ENCODE data around the gene FICD.
"Not testable (repeated sequence)": the region's sequence is repeated elsewhere in the genome, so short reads cannot be mapped to it uniquely, and the experiment has no call there.

Gene FICD

DNA sequence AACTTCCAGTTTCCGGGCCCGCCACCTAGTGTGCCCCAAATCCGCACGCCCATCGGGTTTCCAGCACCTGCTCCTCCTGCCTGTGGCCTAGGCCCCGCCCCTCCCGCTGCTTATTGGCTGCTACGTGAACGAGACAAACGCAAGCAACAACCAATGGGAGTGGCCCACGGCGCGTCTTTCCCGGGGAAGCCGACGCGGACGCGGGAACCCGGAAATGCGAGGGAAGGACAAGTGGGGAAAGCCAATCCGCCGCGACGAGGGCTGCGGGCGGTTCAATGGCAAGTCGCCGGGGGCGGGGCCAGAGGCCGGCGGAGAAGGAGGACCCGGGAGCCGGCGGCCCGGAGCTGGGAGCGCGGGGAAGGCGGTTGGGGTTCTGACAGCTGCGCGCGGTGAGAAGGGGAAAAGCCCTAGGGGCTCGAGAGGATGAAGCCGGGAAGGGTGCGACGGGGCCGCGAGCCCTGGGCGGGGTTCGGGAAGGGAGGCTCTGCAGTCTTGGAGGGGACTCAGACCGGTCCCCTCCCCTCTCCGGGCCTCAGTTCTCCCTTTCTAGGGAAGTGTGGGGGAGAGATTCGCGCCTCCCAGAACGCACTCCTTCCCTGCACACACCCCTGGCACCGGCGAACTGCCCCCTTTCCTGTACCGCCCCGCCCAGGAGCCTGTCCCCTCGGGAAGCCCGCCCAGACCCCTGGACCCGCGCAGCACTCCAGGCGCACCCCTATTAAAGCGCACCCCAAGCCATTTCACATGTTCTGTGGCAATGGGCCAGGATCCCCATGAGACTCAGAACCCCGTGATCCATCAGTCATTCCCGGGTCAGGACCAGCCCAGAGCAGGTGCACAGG lies at the start of gene FICD:
FICD (plus strand) TSS at position 305 of the 842 bp plus-strand sequence. CDS start 1,696 bp downstream, outside the sequence.
- DNase-seq: peak; percentile 99

DNA sequence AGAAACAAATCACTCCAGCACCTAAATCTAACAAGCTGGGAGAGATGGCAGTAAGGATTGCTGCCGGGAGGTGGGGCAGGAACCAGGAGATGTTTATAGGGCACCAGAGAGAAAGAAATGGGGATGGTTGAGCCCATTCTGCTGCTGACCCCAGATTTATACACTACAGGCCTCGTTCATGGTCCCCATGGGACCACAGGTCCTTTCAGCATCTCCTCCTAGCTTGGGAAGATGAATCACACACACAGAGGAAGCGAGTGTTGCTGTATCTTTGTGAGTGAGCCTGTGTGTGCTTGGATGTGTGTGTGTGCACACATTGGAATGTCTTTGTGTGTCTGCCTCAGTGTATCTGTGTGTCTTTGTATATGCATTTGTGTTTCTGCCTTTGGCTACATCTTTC lies 49.7 kb upstream of the FICD start:
- DNase-seq: no peak

GRCh38 chr12:108468196-108468968 lies 46.7 kb upstream of the FICD start:
- DNase-seq: peak; percentile 2

GRCh38 chr12:108473400-108474055 lies 41.5 kb upstream of the FICD start:
- no peak for DNase-seq

DNA sequence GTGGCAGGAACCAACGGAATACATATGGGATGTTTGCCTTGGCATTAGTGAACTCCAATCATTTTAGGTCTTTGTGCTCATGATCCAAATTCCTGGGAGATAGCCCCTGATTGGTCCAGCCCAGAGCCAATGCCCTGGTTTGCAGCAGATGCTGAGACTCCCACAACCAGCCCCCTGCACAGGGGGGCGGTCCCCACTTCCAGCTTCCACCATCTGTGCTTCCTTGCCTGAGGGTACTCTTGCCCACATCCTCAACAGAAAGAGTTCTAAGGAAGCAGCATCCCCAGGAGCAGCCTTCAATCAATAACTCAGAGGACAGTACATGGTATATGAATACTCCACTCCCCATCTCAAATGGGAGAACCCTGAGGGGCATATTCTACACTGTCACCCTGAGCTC lies 39.7 kb upstream of the FICD start:
- no peak for DNase-seq

DNA sequence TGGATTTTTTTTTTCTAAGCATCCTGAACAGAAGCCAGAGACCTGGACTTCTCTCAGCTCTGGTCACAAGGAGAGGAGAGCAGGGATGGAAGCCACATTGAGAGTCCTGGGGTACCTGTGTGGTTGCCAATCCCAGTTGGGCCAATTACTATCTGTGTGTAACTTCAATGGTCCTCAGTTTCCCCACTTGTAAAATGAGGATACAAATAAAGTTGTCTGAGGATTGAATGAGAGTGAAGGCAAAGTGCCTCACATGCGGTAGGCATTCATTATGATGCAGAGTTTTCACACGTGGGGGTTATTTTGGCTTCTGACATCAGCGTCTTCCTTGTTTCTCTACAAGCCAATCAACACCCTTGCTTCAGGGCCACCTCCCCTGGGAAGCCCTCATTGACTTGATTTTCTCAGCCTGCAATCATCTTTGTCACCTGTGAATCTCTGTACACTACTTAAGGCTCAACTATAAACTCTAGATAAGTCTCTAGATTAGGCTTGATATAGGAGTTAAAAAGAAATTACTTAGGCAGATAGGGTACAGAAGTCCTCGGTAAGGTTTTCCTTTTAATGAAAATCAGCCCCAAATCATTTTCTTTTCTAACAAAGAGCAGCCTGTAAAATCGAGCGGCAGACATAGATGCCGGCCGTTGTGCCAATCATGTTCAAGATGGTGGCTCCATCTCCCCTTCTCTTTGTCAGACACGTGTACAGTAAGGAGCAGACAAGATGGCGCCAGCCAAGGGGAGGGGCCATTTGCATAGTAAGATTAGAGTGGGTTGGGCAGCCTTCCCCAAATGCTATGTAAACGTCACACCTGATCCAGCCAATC lies 37.8 kb upstream of the FICD start:
- no peak for DNase-seq

DNA sequence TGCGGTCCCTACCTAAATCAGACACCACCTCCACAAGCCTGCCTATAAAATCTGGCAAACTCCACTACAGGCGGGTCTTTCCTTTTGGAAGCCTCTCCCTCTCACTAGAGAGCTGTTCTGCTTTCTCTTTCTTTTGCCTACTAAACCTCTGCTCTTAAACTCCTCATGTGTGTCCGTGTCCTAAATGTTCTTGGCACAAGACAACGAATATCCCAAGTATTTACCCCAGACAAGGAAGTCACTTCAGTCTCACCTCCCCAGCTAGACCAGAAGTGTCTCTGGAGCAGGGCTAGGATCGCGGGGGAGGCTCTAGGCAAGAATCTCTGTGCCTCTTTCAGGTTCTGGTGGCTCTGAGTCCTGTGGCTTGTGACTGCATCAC lies 37.2 kb upstream of the FICD start:
- no peak for DNase-seq

DNA sequence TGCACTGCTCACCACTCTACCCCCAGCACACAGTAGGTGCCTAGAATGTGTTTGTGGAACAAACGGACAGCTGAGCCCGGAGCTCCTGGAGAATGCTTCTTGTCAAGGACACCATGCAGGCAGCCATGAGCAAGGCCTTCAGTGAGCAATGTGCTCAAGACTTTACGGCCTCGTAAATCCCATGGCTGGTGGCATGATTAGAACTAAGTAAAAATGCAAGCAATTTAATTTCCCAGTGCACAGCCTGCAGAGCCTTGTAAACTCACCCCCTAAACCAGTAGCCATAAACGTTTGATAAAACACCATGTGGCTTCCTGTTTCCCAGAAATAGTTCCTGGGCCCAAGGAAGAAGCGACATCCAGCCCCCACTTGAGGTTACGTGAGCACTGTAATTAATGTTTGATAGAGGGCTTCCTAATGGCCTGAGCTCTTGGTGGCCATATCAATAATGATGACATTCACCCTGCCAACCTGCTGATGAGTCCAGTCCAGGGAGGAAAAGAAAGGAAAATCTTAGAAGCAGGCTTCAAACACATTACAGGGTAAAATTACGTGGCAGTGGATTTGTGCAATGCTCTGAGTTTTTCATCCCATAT lies 36.4 kb upstream of the FICD start:
- DNase-seq: no peak

DNA sequence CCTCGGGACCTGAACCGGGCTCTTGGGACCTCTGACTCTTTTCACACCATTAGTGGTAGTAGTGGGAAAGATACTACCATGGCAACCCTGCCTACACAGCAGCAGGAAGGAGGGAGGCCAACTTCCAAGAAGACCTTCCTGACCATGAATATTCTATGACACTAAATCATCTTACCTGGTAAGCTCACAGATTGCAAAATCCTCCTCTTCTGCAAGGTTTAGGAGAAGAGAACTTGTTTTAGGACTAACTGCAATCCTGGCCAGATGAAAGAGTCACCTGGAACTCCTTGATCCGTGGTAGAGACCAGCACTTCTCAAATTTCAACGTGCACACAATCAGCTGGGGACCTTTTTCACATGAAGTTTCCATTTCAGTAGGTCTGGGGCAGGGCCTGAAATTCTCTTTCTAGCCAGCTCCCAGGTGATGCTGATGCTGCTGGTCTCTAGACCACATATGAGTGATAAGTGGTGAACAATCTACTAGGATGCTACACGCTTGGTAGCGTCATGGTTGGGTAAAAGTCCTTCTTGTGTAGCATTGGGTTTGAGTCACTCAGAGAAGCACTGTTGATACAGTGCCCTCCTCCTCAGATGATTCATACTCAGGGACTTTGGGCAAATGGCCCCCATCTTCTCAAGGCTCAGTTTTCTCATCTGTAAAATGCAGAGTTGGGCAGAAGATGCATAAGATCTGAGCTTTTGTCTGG lies 35.6 kb upstream of the FICD start:
- no peak for DNase-seq

- DNase-seq: peak; percentile 4
Measured at GRCh38 chr12:108482717-108483212, 32.3 kb upstream of the FICD start.

DNA sequence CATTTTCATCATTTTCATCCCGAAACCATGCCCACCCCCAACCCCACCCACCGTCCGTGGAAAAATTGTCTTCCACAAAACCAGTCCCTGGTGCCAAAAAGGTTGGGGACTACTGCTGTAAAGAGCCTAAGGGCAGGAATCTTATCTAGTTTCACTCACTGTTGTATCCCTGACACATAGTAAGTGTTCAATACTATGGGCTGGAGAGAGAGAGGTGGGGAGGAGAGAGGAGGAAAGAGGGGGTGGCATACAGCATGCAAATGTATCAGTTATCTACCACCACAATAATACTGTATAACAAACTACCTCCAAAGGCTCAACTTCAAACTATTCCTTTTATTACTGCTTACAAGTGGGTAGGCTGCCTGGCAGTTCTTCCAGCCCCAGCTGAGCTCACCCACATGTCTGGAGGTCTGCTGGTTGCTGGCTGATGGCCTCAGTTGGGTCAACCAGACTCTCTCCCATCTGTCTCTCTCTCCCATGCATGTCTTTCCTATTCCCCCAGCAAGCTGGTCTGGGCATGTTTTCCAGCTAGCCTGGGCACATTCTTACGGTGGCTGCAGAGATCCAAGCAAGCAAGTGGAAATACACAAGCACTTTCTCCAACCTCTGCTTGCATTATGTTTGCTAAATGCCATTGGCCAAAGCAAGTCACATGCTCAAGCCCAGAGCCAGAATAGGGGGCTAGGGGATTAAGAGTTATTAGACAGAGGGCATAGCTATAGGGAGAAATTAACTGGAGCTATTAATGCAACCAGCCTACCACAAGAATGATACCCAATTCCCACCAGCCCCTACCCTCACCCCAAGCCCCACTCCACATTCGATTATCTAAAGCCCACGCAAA lies 31.6 kb upstream of the FICD start:
- DNase-seq: no peak

GRCh38 chr12:108484431-108484830 lies 30.6 kb upstream of the FICD start:
- DNase-seq: no peak

DNA sequence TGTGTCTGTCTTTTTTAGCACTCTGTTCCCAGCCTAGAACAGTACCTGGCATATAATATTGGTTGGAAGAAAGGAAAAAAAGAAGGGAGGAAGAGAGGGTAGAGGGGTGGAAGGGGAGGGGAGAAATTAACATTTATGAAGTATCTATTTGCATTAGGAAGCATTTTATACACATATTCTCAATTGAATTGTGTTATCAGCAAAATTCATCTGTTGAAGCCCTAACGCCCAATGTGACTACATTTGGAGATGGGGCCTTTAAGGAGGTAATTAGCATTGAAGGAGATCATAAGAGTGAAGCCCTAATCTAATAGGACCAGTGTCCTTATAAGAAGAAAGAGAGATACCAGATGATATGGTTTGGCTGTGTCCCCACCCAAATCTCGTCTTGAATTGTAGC lies 30.2 kb upstream of the FICD start:
- no peak for DNase-seq

- not testable (repeated sequence) for DNase-seq
Measured at GRCh38 chr12:108485371-108485770, 29.7 kb upstream of the FICD start.

GRCh38 chr12:108487029-108487428 lies 28.0 kb upstream of the FICD start:
- DNase-seq: not testable (repeated sequence)

GRCh38 chr12:108491256-108491655 lies 23.8 kb upstream of the FICD start:
- no peak for DNase-seq

- peak; percentile 33 for DNase-seq
Measured at GRCh38 chr12:108495054-108495453, 20.0 kb upstream of the FICD start.

DNA sequence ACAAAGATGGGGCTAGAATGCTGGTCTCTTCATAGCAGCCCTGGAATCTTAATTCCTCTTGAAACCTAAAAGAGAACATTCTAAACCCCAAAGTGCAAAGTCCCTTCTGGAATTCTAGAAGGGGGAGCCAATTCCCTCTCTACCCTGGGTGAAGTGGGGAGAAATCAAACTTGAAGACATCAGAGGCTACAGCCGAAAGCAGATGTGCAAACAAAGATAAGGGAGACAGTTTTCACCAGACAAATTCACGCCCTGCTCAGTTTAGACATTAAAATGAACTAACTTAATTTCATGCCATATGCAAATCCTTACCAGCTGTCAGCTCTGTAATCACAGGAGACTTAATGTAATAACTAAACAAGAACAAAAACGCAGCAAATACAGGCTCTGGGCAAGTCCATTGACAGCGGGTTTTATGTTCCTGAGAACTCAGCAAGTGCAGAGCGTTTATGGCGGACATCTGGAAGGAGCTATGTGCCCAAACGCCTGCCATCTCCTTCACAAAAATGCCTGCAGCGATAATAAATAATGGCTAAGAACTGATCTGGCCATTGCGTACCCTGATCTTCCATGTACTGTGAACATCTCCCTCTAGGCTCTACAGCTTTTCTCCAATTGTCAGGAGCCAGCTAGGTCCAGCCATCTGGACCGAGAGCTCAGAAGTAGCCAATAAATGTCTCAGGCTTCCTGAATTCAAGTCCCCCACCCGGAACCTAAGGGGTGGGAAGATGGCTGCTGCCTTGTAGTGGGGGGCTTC lies 19.1 kb upstream of the FICD start:
- DNase-seq: no peak

- DNase-seq: no peak
Measured at GRCh38 chr12:108498136-108498535, 16.9 kb upstream of the FICD start.

- no peak for DNase-seq
Measured at GRCh38 chr12:108502922-108503321, 12.2 kb upstream of the FICD start.
